Testis (tissue), 3 donors: Measurements from ENCODE around the gene SMYD3. TPM values are rescaled to one million over a fixed set of nuclear protein-coding genes. Genes with fewer than 3 reads are reported as not detected.
A peak's percentile ranks its signal among the peaks of the same experiment; 100 is the strongest.

Experiments used
- DNase-seq: peaks from one replicate; pipeline ENCODE4 v3.0.0-alpha.2; 2019
- H3K27ac ChIP-seq, 2 donors: fragments of 200-600 bp; sonication (generic); one replicate each; pipeline ENCODE4 v1.5.1; 2019
- H3K27me3 ChIP-seq: fragments of 200-600 bp; sonication (generic); one replicate; pipeline ENCODE4 v1.5.1; 2019
- H3K36me3 ChIP-seq: fragments of 200-600 bp; sonication (generic); one replicate; pipeline ENCODE4 v1.5.1; 2017; ENCODE audit warnings: low read depth; ENCODE audit errors: missing control alignments
- H3K4me1 ChIP-seq: fragments of 200-600 bp; sonication (generic); one replicate; pipeline ENCODE4 v1.5.1; 2019
- H3K4me3 ChIP-seq, 2 donors: fragments of 200-600 bp; sonication (generic); one replicate each; pipeline ENCODE4 v1.5.1; 2017 to 2019
- H3K9me3 ChIP-seq: fragments of 200-600 bp; sonication (generic); one replicate; pipeline ENCODE4 v1.5.1; 2017
- CTCF ChIP-seq, 3 experiments: fragments of 450-650 bp in 2 of 3; fragments of 200-600 bp in 1 of 3; sonication (generic) in 1 of 3; IDR thresholded peaks; one replicate each; pipeline ENCODE4 v1.5.1; 2016 to 2019; ENCODE audit warnings: antibody characterized with exemption in 3 of 3, mild to moderate bottlenecking in 2 of 3, moderate library complexity in 1 of 3
- POLR2A ChIP-seq: fragments of 450-650 bp; IDR thresholded peaks from one replicate; pipeline ENCODE4 v1.6.1; 2017; ENCODE audit warnings: antibody characterized with exemption, mild to moderate bottlenecking, moderate library complexity
- WGBS, 2 donors: methylation state at CpG; one replicate each; pipeline ENCODE4 v1.1.5; 2018; 5-methylcytosine and 5-hydroxymethylcytosine counted together
- intact Hi-C: fragments of 100-400 bp; cut with DNase I; formaldehyde crosslinking; loops from one replicate; pipeline ENCODE4 v1.15.1; 2023; ENCODE audit warnings: low total_unique reads
- polyA plus RNA-seq: library from polyadenylated mRNA; stranded (reverse); fragments of 350-450 nt; fragmentation: Illumina TruSeq; extraction: RNeasy Lipid Tissue Mini Kit (QIAGEN cat#74804); gene quantifications from one replicate; pipeline ENCODE4 v1.2.3, GENCODE V29; 2014; ENCODE audit warnings: low read depth, low replicate concordance; ENCODE audit not compliant: insufficient read depth
- total RNA-seq, 2 donors: library from RNA; depleted of rRNA; stranded (reverse); fragments of >200 nt; gene quantifications; one replicate each; pipeline ENCODE4 v1.2.3, GENCODE V29; 2016

SMYD3 gene
- total and polyA plus RNA-seq, 3 donors from 2014 or later, result 23.0 to 38.8 (median 38.7) TPM

DNA sequence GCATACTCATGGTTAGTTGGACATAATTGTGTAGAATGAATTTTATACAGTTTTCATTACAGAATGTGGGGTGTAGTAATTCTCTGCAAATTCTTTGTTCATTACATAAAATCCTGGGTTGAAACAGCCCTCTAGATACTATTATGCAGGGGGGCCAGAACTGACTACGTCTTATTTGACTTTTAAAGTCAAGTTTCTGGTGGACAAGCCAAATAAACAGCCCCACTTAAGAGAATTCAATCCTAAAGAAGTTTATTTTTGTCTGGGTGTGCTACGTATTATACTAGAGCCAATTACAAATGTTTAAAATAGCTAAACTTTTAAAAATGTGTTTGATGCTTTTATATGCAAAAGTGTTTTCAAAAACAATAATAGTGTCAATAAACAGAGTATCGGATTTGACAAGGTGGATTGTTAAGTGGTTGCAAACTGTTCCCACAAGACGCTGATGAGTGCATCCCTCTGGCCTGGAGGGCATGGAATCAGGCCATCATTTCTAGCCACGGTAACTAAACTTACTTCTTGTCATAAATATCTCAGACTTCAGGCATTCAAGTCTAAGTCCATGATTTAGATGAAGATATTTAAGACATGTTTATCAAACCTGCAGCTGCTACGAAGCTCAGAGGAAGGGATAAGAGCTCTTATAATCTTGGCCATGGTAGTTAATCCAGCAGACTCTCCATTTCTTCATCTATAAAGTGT lies 706.0 kb downstream of the SMYD3 start:
- no peak overlapping the region for H3K4me3 ChIP-seq
- TF ChIP-seq POLR2A (no peak), CTCF (IDR thresholded peaks at IDR 0.05) (no peak)
- 85 to 88% methylated on average over 6 of the region's 6 CpGs for WGBS, 2 donors

GRCh38 chr1:245798349-245798711 lies 708.7 kb downstream of the SMYD3 start:
- H3K36me3 ChIP-seq, result no peaks in the 10 kb centered on the region
- no peak for DNase-seq
- no peak overlapping the region for H3K27ac ChIP-seq
- H3K9me3 ChIP-seq, result no peaks in the 10 kb centered on the region
- no peak overlapping the region for H3K4me3 ChIP-seq
- no peaks in the 10 kb centered on the region for H3K4me1 ChIP-seq
- no peaks in the 10 kb centered on the region for H3K27me3 ChIP-seq
- 62 to 70% methylated on average over 4 to 5 of the region's 5 CpGs for WGBS, 2 donors
- intact Hi-C loops, result no loop called here
- TF ChIP-seq POLR2A (no peak), CTCF (IDR thresholded peaks at IDR 0.05) (no peak)

More for the DNA sequence above, 706.0 kb downstream of the SMYD3 start:
- intact Hi-C loops, result no loop called here
- Histone ChIP-seq H3K36me3 (no peaks in the 10 kb centered on the region), H3K4me1 (no peaks in the 10 kb centered on the region), H3K27me3 (no peaks in the 10 kb centered on the region), H3K9me3 (no peaks in the 10 kb centered on the region), H3K27ac (no peak overlapping the region)
- no peak for DNase-seq

GRCh38 chr1:245797592-245798348 lies 709.3 kb downstream of the SMYD3 start:
- no peak overlapping the region for H3K27ac ChIP-seq
- intact Hi-C loops, result no loop called here
- DNase-seq, result peak; percentile 75
- no peaks in the 10 kb centered on the region for H3K36me3 ChIP-seq
- no peaks in the 10 kb centered on the region for H3K9me3 ChIP-seq
- no peak overlapping the region for H3K4me3 ChIP-seq
- WGBS, 2 donors, result 48 to 52% methylated on average over 14 of the region's 14 CpGs
- no peaks in the 10 kb centered on the region for H3K27me3 ChIP-seq
- TF ChIP-seq POLR2A, result no peak
- peak in 2 of 3 experiments; percentile 11 to 48 for TF ChIP-seq CTCF (IDR thresholded peaks at IDR 0.05)
- H3K4me1 ChIP-seq, result no peaks in the 10 kb centered on the region

DNA sequence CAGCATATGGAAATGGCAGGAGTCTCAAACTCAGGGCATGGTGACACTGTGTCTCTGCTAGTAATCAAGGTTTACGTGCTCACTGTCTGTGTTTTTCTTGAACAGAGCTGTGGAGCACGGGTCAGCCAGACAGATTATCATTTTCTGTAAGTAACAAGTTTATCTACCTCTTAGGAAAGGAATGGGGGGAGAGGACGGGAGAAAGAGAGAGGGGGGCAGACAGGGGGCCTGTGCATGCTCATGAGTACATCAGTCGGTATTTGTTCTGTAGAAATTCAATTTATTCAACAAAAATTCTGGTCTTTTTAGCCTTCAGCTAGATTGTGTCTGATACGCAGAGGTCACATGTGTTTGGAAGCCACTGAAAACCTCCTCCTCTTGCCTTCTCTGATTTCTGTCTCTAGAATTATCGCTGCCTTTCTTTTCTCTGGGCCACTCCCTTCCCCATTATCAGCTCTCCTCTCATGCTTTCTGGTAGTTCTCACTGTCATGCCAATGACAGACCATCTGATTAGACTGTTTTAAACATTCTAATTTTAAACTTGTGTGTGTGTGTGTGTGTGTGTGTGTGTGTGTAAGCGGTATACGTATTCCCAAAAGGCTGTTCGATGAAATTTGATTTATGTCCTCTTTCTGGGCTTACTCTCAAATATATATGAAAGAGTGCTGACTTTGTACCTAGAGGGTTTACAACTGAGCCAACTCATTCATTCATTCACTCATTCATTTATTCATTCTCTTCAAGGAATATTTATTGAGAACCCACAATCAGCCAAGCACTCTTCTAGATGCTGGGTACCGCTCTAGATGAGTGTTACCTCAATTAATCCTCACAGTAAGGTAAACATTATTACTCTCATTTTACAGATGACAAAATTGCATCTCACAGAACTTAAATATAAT lies 715.4 kb downstream of the SMYD3 start:
- WGBS, 2 donors, result 70 to 72% methylated on average over 10 of the region's 10 CpGs
- no peak for TF ChIP-seq CTCF (IDR thresholded peaks at IDR 0.05)
- no peak for TF ChIP-seq POLR2A
- intact Hi-C loops, result no loop called here

More for the DNA sequence above, 715.4 kb downstream of the SMYD3 start:
- Histone ChIP-seq H3K36me3 (no peaks in the 10 kb centered on the region), H3K4me3 (no peak overlapping the region), H3K27ac (no peak overlapping the region), H3K4me1 (no peaks in the 10 kb centered on the region), H3K9me3 (no peaks in the 10 kb centered on the region), H3K27me3 (no peaks in the 10 kb centered on the region)
- DNase-seq, result no peak
